ENCODE results near the gene TANC1. TPM values are rescaled to one million over a fixed set of nuclear protein-coding genes. Genes with fewer than 3 reads are reported as not detected.

TANC1 gene
- polyA plus RNA-seq, 2 of the 4 experiments (the other 2 are of a cell fraction) = 9.2 to 21.2 TPM

DNA sequence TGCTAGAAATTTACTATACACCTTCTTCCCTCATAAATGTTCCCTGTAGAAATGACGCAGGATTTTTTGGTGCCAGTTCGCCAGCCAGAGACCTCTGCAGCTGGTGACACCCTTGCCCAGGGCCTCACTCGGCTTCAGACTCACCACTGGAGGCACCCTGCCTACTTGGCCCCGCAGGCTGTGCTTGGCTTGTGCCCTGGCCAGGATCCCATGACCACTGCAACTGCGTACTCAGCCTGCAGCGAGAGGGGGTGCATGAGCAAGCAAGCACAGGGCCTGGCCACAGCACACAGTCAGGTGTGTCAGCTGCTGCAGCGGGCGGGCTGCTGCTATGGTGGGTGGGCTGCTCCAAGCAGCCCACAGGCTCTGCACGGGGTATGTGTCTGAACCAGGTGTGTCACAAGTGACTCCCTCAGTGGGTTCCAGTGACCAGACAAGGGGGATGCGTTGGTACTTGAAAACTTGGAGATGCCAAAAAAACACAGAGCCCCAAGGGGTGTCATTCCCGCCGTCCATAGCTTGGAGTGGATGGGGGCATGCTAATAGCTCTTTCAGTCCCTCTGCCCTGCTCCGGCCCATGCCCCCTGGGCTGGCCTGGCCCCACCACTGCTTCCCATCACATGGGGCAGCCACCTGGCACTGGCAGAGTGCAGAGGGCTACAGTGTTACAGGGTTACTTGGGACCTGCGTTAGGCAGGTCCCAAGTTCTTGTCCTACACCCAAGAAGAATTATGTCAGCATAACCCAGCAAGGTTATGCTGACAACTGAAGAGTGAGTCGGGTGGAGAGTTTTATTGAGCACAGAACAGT is 46.6 kb upstream of the TANC1 start:
- POLR2A ChIA-PET = no interaction called here
- ATAC-seq (peak in 1 of 2 experiments; percentile 36; a peak in 3 of 6 replicates), FAIRE-seq (no peak), DNase-seq (ENCODE audit: low read depth in 1 of 2, low spot score in 1 of 2) (no peak)
- Histone ChIP-seq H3K4me3 (no peak overlapping the region), H3K4me2 (no peak overlapping the region), H3K9me3 (0 out of 3 replicates have a peak, but pooled peaks cover 3% of the 10 kb centered on the region), H3K4me1 (peaks cover 18% of the 10 kb centered on the region), H3K27ac (no peak overlapping the region; a peak in 1 of 6 replicates)
- TF ChIP-seq, protein P1, sequence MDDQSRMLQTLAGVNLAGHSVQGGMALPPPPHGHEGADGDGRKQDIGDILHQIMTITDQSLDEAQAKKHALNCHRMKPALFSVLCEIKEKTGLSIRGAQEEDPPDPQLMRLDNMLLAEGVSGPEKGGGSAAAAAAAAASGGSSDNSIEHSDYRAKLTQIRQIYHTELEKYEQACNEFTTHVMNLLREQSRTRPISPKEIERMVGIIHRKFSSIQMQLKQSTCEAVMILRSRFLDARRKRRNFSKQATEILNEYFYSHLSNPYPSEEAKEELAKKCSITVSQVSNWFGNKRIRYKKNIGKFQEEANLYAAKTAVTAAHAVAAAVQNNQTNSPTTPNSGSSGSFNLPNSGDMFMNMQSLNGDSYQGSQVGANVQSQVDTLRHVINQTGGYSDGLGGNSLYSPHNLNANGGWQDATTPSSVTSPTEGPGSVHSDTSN (IDR thresholded peaks at IDR 0.05) = no peak
- TF ChIP-seq, protein P2, sequence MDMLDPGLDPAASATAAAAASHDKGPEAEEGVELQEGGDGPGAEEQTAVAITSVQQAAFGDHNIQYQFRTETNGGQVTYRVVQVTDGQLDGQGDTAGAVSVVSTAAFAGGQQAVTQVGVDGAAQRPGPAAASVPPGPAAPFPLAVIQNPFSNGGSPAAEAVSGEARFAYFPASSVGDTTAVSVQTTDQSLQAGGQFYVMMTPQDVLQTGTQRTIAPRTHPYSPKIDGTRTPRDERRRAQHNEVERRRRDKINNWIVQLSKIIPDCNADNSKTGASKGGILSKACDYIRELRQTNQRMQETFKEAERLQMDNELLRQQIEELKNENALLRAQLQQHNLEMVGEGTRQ (IDR thresholded peaks at IDR 0.05) = no peak
- TF ChIP-seq FOSB (CRISPR knock-in tag; IDR thresholded peaks at IDR 0.05) (no peak), RCOR1 (IDR thresholded peaks at IDR 0.05; ENCODE audit: low read depth, low read length) (no peak), CBX2 (IDR thresholded peaks at IDR 0.05; ENCODE audit: borderline replicate concordance, low read depth) (no peak), KDM1A (IDR thresholded peaks at IDR 0.05; ENCODE audit: low read depth) (no peak), KDM5A (IDR thresholded peaks at IDR 0.05) (no peak), EHF (CRISPR knock-in tag; IDR thresholded peaks at IDR 0.05) (no peak), GATA3 (IDR thresholded peaks at IDR 0.05; ENCODE audit: borderline replicate concordance) (no peak), MYC (IDR thresholded peaks at IDR 0.05; ENCODE audit: borderline replicate concordance, low read length) (no peak), TFCP2L1 (CRISPR knock-in tag; IDR thresholded peaks at IDR 0.05) (no peak), HOXB5 (CRISPR knock-in tag; IDR thresholded peaks at IDR 0.05) (no peak), CEBPB (IDR thresholded peaks at IDR 0.05) (no peak), SREBF2 (IDR thresholded peaks at IDR 0.05) (no peak), NFE2L2 (conservative IDR thresholded peaks at IDR 0.05; ENCODE audit: low read length) (no peak), RAD21 (conservative IDR thresholded peaks at IDR 0.05 in 1 of 2, IDR thresholded peaks at IDR 0.05 in 1 of 2) (no peak), CBX8 (IDR thresholded peaks at IDR 0.05) (no peak), RARB (CRISPR knock-in tag; IDR thresholded peaks at IDR 0.05) (no peak)
- TF ChIP-seq, protein P3, sequence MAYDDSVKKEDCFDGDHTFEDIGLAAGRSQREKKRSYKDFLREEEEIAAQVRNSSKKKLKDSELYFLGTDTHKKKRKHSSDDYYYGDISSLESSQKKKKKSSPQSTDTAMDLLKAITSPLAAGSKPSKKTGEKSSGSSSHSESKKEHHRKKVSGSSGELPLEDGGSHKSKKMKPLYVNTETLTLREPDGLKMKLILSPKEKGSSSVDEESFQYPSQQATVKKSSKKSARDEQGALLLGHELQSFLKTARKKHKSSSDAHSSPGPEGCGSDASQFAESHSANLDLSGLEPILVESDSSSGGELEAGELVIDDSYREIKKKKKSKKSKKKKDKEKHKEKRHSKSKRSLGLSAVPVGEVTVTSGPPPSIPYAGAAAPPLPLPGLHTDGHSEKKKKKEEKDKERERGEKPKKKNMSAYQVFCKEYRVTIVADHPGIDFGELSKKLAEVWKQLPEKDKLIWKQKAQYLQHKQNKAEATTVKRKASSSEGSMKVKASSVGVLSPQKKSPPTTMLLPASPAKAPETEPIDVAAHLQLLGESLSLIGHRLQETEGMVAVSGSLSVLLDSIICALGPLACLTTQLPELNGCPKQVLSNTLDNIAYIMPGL (CRISPR knock-in tag; IDR thresholded peaks at IDR 0.05; ENCODE audit: borderline replicate concordance) = no peak
- CTCF ChIA-PET = interaction anchor here (0.5 to 1.8 kb wide), 2 partner anchors 13 to 143 kb away, joined by 3 to 5 read pairs; no protein-coding TSS in a partner anchor
- WGBS (ENCODE audit: missing lambda C conversion rate) = 75% methylated on average over 12 of the region's 15 CpGs

DNA sequence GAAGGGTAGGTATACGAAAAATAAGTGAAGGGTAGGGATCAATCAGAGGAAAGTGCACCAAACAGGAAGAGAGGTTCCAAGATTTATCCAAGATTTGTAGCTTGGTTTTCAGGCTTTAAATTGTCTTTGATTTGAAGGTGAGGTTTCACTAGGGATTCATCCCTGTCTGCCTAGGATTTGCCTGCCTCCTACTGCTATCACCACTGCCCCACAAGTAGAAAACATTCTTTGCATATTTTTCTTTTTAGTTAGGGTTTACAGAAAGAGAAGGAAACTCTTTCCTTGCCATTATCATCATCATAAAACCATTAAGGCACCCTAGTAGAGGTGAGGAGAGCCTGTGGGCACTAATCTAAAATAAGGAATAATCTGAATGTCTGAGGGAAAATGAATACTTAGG is 45.8 kb upstream of the TANC1 start:
- ATAC-seq (no peak), FAIRE-seq (no peak), DNase-seq (ENCODE audit: low read depth in 1 of 2, low spot score in 1 of 2) (no peak)
- no peak overlapping the region for H3K4me3 ChIP-seq
- H3K4me1 ChIP-seq = peaks cover 24% of the 10 kb centered on the region
- 52% methylated on average over 1 of the region's 1 CpG for WGBS (ENCODE audit: missing lambda C conversion rate)
- no peak for TF ChIP-seq RAD21 (conservative IDR thresholded peaks at IDR 0.05 in 1 of 2, IDR thresholded peaks at IDR 0.05 in 1 of 2)
- 0 out of 3 replicates have a peak, but pooled peaks cover 3% of the 10 kb centered on the region for H3K9me3 ChIP-seq
- CTCF ChIA-PET = interaction anchor here (1.7 to 1.8 kb wide), 2 partner anchors 12 to 65 kb away, joined by 4 to 5 read pairs; no protein-coding TSS in a partner anchor
- no peak overlapping the region; a peak in 1 of 6 replicates for H3K27ac ChIP-seq
- peak overlapping the region; percentile 40 for H3K4me2 ChIP-seq
- POLR2A ChIA-PET = no interaction called here

DNA sequence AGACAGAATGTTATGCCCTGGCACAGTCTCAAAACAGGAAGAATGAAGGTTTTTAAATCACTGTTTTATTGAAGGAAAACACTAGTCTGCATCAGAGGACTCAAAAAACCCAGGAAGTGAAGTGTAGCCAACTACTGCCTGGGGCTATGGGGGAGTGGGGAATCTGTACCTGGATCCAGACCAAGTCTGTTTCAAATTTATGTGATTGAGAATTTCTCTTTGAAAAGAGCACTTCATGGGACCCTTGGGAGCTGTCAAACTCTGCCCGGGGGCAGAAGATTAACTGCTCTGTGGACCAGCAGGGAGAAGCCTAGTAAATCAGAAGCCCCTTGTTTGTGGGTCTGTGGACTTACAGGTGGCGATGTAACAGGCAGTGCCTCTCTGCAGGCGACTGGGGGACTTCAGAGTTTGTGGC is 45.3 kb upstream of the TANC1 start:
- no peak for FAIRE-seq
- ChIA-PET POLR2A (no interaction called here), CTCF (interaction anchor here (1.7 kb wide), 1 partner anchor 65 kb away, joined by 4 read pairs; no protein-coding TSS in a partner anchor)
- peak overlapping the region in 1 of 2 experiments; percentile 42; a peak in 2 of 6 replicates for H3K27ac ChIP-seq
- ATAC-seq = no peak
- no peak for TF ChIP-seq RAD21 (conservative IDR thresholded peaks at IDR 0.05 in 1 of 2, IDR thresholded peaks at IDR 0.05 in 1 of 2)
- no peak for TF ChIP-seq HOXB13 (CRISPR knock-in tag; IDR thresholded peaks at IDR 0.05; ENCODE audit: low read depth)
- TF ChIP-seq, protein P4, sequence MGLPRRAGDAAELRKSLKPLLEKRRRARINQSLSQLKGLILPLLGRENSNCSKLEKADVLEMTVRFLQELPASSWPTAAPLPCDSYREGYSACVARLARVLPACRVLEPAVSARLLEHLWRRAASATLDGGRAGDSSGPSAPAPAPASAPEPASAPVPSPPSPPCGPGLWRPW (IDR thresholded peaks at IDR 0.05) = no peak
- TF ChIP-seq TP53 (CRISPR knock-in tag; IDR thresholded peaks at IDR 0.05) = no peak
- TF ChIP-seq HEYL (CRISPR knock-in tag; IDR thresholded peaks at IDR 0.05) = no peak
- peak overlapping the region; percentile 40 for H3K4me2 ChIP-seq
- no peak overlapping the region for H3K4me3 ChIP-seq
- WGBS (ENCODE audit: missing lambda C conversion rate) = 49% methylated on average over 3 of the region's 3 CpGs
- peaks cover 24% of the 10 kb centered on the region for H3K4me1 ChIP-seq
- DNase-seq (ENCODE audit: low read depth in 1 of 2, low spot score in 1 of 2) = no peak
- H3K9me3 ChIP-seq = 0 out of 3 replicates have a peak, but pooled peaks cover 3% of the 10 kb centered on the region

Measured in A549 (cell line).